H54 (cell line): Measurements from ENCODE around the gene GAD1.

Experiments
- DNase-seq: peaks from one replicate; pipeline ENCODE4 v3.0.0; 2011; ENCODE audit warnings: low spot score, mixed read lengths; ENCODE audit not compliant: insufficient read length
- FAIRE-seq: peaks from 3 replicates; lab custom pipeline; 2011; peaks lifted over from hg19 to GRCh38; lab: Jason Lieb, UNC
- POLR2A ChIP-seq: IDR thresholded peaks from 2 replicates; pipeline ENCODE4 v1.6.1; 2011; ENCODE audit warnings: low read depth, mild to moderate bottlenecking, low read length

The GAD1 gene

GRCh38 chr2:170882758-170883157 lies 66.1 kb downstream of the GAD1 start:
- no peak for FAIRE-seq
- no peak for DNase-seq
- TF ChIP-seq POLR2A = no peak

- no peak for FAIRE-seq
- TF ChIP-seq POLR2A = no peak
- DNase-seq = no peak
These were observed 67.0 kb downstream of the GAD1 start for GRCh38 chr2:170883683-170884082.

- FAIRE-seq (no peak), DNase-seq (no peak)
- TF ChIP-seq POLR2A = no peak
These were observed 68.6 kb downstream of the GAD1 start for GRCh38 chr2:170885130-170885791.

GRCh38 chr2:170886386-170886785 lies 69.7 kb downstream of the GAD1 start:
- FAIRE-seq = peak; percentile 80
- TF ChIP-seq POLR2A = no peak
- no peak for DNase-seq

DNA sequence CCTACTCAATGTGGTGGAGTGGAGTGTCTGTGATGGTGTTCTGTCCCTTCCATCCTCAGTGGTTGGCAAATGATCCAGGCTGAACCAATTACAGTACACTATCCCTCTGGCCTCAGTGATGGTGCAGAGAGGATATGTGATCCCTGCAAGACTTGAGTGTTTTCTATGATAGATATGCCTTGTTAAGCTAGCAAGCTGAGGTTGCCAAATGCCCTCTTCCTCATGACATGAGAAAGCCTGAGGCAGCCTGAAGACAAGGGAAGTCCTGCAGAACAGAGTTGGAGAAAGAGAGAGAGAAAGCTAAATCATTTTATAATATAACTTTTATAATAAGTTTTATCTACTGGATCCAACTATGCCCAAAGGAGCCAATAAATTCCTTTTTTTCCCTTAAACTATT lies 70.8 kb downstream of the GAD1 start:
- FAIRE-seq = no peak
- DNase-seq = no peak
- TF ChIP-seq POLR2A = no peak

DNA sequence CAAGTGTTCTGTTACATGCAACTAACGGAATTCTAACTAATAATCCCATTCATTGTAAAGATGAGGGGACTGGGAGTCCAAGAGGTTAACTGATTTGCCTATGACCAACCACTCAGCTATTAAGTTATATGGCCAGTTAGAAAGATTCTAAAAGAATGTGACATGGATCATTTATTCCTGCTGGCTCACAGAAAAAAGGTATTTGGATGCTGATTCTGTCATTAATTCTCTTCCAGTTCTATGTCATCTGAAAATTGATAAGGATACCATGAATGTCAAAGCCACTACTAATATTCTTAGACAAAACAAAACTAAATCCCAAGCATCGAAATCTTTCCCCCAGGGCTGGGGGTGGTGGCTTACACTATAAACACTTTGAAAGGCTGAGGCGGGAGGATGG lies 71.2 kb downstream of the GAD1 start:
- no peak for TF ChIP-seq POLR2A
- FAIRE-seq (no peak), DNase-seq (no peak)

DNA sequence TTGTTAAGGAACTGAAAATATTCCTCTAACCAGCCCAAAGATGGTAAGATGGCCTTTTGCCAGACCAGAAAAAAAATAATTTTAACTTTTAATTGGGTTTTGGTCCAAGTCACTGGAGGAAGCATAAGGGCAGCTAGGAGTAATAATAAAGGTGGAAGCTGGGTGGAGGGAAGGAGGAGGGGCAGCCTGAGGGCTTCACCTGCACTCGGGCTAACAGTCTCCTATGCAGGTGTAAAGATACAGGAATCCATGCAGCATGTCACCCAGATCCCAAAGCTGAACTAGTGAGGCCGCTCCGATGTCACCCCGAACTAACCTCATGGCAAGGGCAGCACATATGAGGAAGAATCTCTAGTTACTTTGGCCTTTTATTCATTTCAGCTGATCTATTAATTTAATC lies 75.2 kb downstream of the GAD1 start:
- DNase-seq (no peak), FAIRE-seq (no peak)
- no peak for TF ChIP-seq POLR2A

- no peak for TF ChIP-seq POLR2A
- FAIRE-seq (no peak), DNase-seq (no peak)
These were observed 75.8 kb downstream of the GAD1 start for GRCh38 chr2:170892391-170892951.

DNA sequence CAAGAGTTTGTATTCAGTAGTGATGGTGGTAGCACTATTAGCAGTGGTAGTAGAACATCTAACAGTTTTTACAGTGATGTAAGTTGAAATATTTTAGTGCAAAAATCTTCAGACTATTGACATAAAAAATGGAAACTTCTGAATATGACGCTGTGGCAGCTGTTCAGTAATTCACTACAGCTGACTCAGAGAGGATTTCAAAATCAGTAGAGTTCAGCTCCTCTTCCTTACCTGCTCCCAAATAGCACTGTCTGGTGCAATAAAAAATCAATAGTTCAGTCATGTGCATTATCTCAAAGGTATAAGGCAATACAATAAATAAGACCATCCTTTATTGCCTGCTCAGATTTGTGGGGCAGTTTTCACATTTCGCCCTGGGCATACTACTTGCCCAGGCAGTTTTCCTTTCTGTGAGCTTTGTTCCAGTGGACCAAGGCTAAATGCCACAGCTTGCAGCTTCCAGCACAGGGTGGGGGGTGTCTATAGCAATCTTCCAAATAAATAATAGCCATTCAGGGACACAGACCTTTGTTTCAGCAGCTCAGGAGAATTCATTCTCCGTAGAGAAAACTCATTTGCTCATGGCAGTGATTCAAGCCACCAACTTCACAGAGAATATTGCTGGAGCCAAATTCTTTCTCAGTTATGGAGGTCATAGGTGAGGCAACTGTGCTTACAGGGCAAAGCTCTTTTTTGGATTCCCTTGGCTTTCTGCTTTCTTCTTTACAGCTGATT lies 78.5 kb downstream of the GAD1 start:
- no peak for TF ChIP-seq POLR2A
- DNase-seq = no peak
- peak; percentile 36 for FAIRE-seq

- TF ChIP-seq POLR2A = no peak
- FAIRE-seq (no peak), DNase-seq (no peak)
These were observed 79.9 kb downstream of the GAD1 start for GRCh38 chr2:170896622-170897021.

DNA sequence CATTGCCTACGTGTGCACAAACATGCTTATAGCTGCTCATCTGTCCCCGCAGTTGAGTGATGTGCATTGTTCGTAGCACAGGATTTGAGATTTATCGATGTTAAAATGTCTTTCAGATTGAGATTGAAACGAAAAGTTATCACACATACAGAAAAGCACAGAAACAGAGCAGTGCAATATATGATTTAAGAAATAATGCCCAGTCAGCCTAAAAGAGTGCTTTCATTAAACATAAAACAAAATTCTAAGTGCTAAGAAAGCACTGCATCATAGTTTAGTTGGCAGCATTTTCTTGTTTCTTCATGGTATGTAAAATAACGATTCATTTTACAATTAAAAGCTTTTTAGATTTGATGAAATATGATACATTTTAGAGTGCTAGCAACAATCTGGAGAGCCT lies 80.4 kb downstream of the GAD1 start:
- FAIRE-seq (no peak), DNase-seq (no peak)
- TF ChIP-seq POLR2A = no peak

DNA sequence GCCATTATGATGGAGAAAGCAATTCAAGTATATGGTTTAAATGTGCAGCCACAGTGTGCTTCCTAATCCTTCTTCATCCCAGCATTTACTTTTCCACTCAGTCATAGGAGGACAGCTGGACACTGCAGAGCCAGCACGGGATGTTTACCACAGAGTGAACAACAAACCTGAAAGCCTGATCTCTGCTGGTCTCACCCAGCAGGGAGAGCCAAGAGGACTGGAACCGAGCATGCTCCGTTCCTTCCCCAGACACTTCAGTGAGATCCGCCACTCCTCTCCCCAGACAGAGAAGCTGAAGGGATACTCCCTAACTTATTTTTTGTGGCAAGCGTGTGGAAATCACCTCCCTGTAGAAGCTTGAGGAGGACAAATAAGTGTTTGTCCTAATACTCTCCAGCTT lies 89.2 kb downstream of the GAD1 start:
- DNase-seq = no peak
- TF ChIP-seq POLR2A = no peak
- no peak for FAIRE-seq
